Activated naive CD8-positive, alpha-beta T cell treated with anti-CD3 and anti-CD28 coated beads for 36 hours (primary cell): ENCODE measurements around the gene DNMT3A. TPM values are rescaled to one million over a fixed set of nuclear protein-coding genes. Genes with fewer than 3 reads are reported as not detected.
A peak's percentile ranks its signal among the peaks of the same experiment; 100 is the strongest.

Experiments
- DNase-seq: peaks from one replicate; pipeline ENCODE4 v3.0.0; 2021
- H3K27ac Mint-ChIP-seq: one replicate; pipeline ENCODE4 v1.8.0; 2022; ENCODE audit warnings: mild to moderate bottlenecking, moderate library complexity, mixed read lengths
- H3K27me3 Mint-ChIP-seq: one replicate; pipeline ENCODE4 v1.8.0; 2022; ENCODE audit warnings: mild to moderate bottlenecking, mixed read lengths
- H3K36me3 Mint-ChIP-seq: one replicate; pipeline ENCODE4 v1.8.0; 2021; ENCODE audit warnings: mild to moderate bottlenecking, mixed read lengths
- H3K4me1 Mint-ChIP-seq: one replicate; pipeline ENCODE4 v1.8.0; 2021; ENCODE audit warnings: mixed read lengths
- H3K4me3 Mint-ChIP-seq: one replicate; pipeline ENCODE4 v1.8.0; 2022; ENCODE audit warnings: mild to moderate bottlenecking, moderate library complexity, mixed read lengths
- H3K9me3 Mint-ChIP-seq: one replicate; pipeline ENCODE4 v1.8.0; 2022; ENCODE audit warnings: mixed read lengths
- total RNA-seq, 2 experiments: library from RNA; stranded (reverse); gene quantifications; one replicate each; pipeline ENCODE4 v1.2.3, GENCODE V29; 2021

DNMT3A gene
- total RNA-seq, 2 experiments from 2014 or later, result 90.7 to 92.2 TPM

- Mint-ChIP-seq H3K27ac (peak overlapping the region; percentile 84), H3K4me1 (peaks cover 40% of the 10 kb centered on the region), H3K36me3 (peaks cover 3% of the 10 kb centered on the region), H3K27me3 (no peaks in the 10 kb centered on the region), H3K4me3 (peak overlapping the region; percentile 81), H3K9me3 (no peaks in the 10 kb centered on the region)
- DNase-seq, result peak; percentile 92
Observed at GRCh38 chr2:25342372-25343186, 854 bp upstream of the DNMT3A start.

- no peak overlapping the region for H3K4me3 Mint-ChIP-seq
- no peaks in the 10 kb centered on the region for H3K9me3 Mint-ChIP-seq
- H3K4me1 Mint-ChIP-seq, result peaks cover 48% of the 10 kb centered on the region
- peak; percentile 48 for DNase-seq
- H3K36me3 Mint-ChIP-seq, result peaks cover 9% of the 10 kb centered on the region
- no peak overlapping the region for H3K27ac Mint-ChIP-seq
- H3K27me3 Mint-ChIP-seq, result no peaks in the 10 kb centered on the region
Observed at GRCh38 chr2:25341011-25341727, 556 bp downstream of the DNMT3A start.

GRCh38 chr2:25340181-25340921 is 1.4 kb downstream of the DNMT3A start:
- Mint-ChIP-seq H3K27ac (peak overlapping the region; percentile 76), H3K4me3 (peak overlapping the region; percentile 74), H3K9me3 (no peaks in the 10 kb centered on the region), H3K27me3 (no peaks in the 10 kb centered on the region), H3K36me3 (peaks cover 9% of the 10 kb centered on the region), H3K4me1 (peaks cover 54% of the 10 kb centered on the region)
- peak; percentile 39 for DNase-seq

GRCh38 chr2:25339791-25340180 is 1.9 kb downstream of the DNMT3A start:
- H3K27me3 Mint-ChIP-seq, result no peaks in the 10 kb centered on the region
- peak overlapping the region; percentile 90 for H3K27ac Mint-ChIP-seq
- no peaks in the 10 kb centered on the region for H3K9me3 Mint-ChIP-seq
- H3K4me3 Mint-ChIP-seq, result peak overlapping the region; percentile 74
- H3K36me3 Mint-ChIP-seq, result peaks cover 9% of the 10 kb centered on the region
- DNase-seq, result no peak
- H3K4me1 Mint-ChIP-seq, result peaks cover 54% of the 10 kb centered on the region

GRCh38 chr2:25339211-25339674 is 2.5 kb downstream of the DNMT3A start:
- Mint-ChIP-seq H3K4me3 (peak overlapping the region; percentile 74), H3K9me3 (no peaks in the 10 kb centered on the region), H3K36me3 (peaks cover 9% of the 10 kb centered on the region), H3K27ac (peak overlapping the region; percentile 90), H3K4me1 (peaks cover 60% of the 10 kb centered on the region), H3K27me3 (no peaks in the 10 kb centered on the region)
- DNase-seq, result no peak

GRCh38 chr2:25338401-25338800 is 3.3 kb downstream of the DNMT3A start:
- Mint-ChIP-seq H3K36me3 (peaks cover 9% of the 10 kb centered on the region), H3K4me3 (peak overlapping the region; percentile 74), H3K9me3 (no peaks in the 10 kb centered on the region), H3K27me3 (no peaks in the 10 kb centered on the region), H3K27ac (peak overlapping the region; percentile 90), H3K4me1 (peaks cover 64% of the 10 kb centered on the region)
- no peak for DNase-seq

- Mint-ChIP-seq H3K27me3 (no peaks in the 10 kb centered on the region), H3K4me1 (peaks cover 67% of the 10 kb centered on the region), H3K36me3 (peaks cover 9% of the 10 kb centered on the region), H3K4me3 (peak overlapping the region; percentile 61), H3K27ac (peak overlapping the region; percentile 90), H3K9me3 (no peaks in the 10 kb centered on the region)
- DNase-seq, result no peak
Observed at GRCh38 chr2:25337891-25338290, 3.8 kb downstream of the DNMT3A start.

- Mint-ChIP-seq H3K27me3 (no peaks in the 10 kb centered on the region), H3K27ac (peak overlapping the region; percentile 90), H3K36me3 (peaks cover 9% of the 10 kb centered on the region), H3K9me3 (no peaks in the 10 kb centered on the region), H3K4me1 (peaks cover 68% of the 10 kb centered on the region), H3K4me3 (peak overlapping the region; percentile 61)
- no peak for DNase-seq
Observed at GRCh38 chr2:25337276-25337675, 4.4 kb downstream of the DNMT3A start.

GRCh38 chr2:25336383-25336841 is 5.3 kb downstream of the DNMT3A start:
- peak overlapping the region; percentile 90 for H3K27ac Mint-ChIP-seq

GRCh38 chr2:25335971-25336370 is 5.8 kb downstream of the DNMT3A start:
- H3K4me3 Mint-ChIP-seq, result no peak overlapping the region
- no peaks in the 10 kb centered on the region for H3K27me3 Mint-ChIP-seq
- peaks cover 82% of the 10 kb centered on the region for H3K4me1 Mint-ChIP-seq
- peaks cover 15% of the 10 kb centered on the region for H3K36me3 Mint-ChIP-seq
- H3K27ac Mint-ChIP-seq, result no peak overlapping the region
- no peaks in the 10 kb centered on the region for H3K9me3 Mint-ChIP-seq
- DNase-seq, result no peak

More at GRCh38 chr2:25336383-25336841, 5.3 kb downstream of the DNMT3A start:
- no peak for DNase-seq
- Mint-ChIP-seq H3K9me3 (no peaks in the 10 kb centered on the region), H3K4me1 (peaks cover 77% of the 10 kb centered on the region), H3K27me3 (no peaks in the 10 kb centered on the region), H3K36me3 (peaks cover 11% of the 10 kb centered on the region), H3K4me3 (no peak overlapping the region)

GRCh38 chr2:25335204-25335603 is 6.5 kb downstream of the DNMT3A start:
- Mint-ChIP-seq H3K4me3 (no peak overlapping the region), H3K36me3 (peaks cover 18% of the 10 kb centered on the region), H3K9me3 (no peaks in the 10 kb centered on the region), H3K27ac (peak overlapping the region; percentile 64), H3K27me3 (no peaks in the 10 kb centered on the region), H3K4me1 (peaks cover 87% of the 10 kb centered on the region)
- DNase-seq, result no peak

GRCh38 chr2:25334482-25334881 is 7.2 kb downstream of the DNMT3A start:
- Mint-ChIP-seq H3K4me3 (no peak overlapping the region), H3K9me3 (no peaks in the 10 kb centered on the region), H3K27me3 (no peaks in the 10 kb centered on the region), H3K4me1 (peaks cover 90% of the 10 kb centered on the region), H3K27ac (peak overlapping the region; percentile 64), H3K36me3 (peaks cover 18% of the 10 kb centered on the region)
- DNase-seq, result no peak

- H3K4me3 Mint-ChIP-seq, result no peak overlapping the region
- H3K9me3 Mint-ChIP-seq, result no peaks in the 10 kb centered on the region
- no peaks in the 10 kb centered on the region for H3K27me3 Mint-ChIP-seq
- H3K27ac Mint-ChIP-seq, result peak overlapping the region; percentile 64
- peaks cover 85% of the 10 kb centered on the region for H3K4me1 Mint-ChIP-seq
- peaks cover 16% of the 10 kb centered on the region for H3K36me3 Mint-ChIP-seq
- no peak for DNase-seq
Observed at GRCh38 chr2:25333981-25334380, 7.7 kb downstream of the DNMT3A start.

- peaks cover 3% of the 10 kb centered on the region for H3K9me3 Mint-ChIP-seq
- H3K4me1 Mint-ChIP-seq, result peaks cover 71% of the 10 kb centered on the region
- peaks cover 22% of the 10 kb centered on the region for H3K36me3 Mint-ChIP-seq
- no peaks in the 10 kb centered on the region for H3K27me3 Mint-ChIP-seq
- H3K4me3 Mint-ChIP-seq, result peak overlapping the region; percentile 50
- no peak for DNase-seq
- peak overlapping the region; percentile 20 for H3K27ac Mint-ChIP-seq
Observed at GRCh38 chr2:25332571-25332970, 9.2 kb downstream of the DNMT3A start.
